ENCODE data around the gene RUFY4. TPM values are rescaled to one million over a fixed set of nuclear protein-coding genes. Genes with fewer than 3 reads are reported as not detected.

The RUFY4 gene
- total RNA-seq, 1 experiment from 2014 or later, result 0.66 TPM

- TF ChIP-seq, protein P1, sequence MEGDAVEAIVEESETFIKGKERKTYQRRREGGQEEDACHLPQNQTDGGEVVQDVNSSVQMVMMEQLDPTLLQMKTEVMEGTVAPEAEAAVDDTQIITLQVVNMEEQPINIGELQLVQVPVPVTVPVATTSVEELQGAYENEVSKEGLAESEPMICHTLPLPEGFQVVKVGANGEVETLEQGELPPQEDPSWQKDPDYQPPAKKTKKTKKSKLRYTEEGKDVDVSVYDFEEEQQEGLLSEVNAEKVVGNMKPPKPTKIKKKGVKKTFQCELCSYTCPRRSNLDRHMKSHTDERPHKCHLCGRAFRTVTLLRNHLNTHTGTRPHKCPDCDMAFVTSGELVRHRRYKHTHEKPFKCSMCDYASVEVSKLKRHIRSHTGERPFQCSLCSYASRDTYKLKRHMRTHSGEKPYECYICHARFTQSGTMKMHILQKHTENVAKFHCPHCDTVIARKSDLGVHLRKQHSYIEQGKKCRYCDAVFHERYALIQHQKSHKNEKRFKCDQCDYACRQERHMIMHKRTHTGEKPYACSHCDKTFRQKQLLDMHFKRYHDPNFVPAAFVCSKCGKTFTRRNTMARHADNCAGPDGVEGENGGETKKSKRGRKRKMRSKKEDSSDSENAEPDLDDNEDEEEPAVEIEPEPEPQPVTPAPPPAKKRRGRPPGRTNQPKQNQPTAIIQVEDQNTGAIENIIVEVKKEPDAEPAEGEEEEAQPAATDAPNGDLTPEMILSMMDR (conservative IDR thresholded peaks at IDR 0.05), result no peak
- Histone ChIP-seq H3K9me3 (ENCODE audit: control insufficient read depth, low read depth, low read length) (no peaks in the 10 kb centered on the region), H2BK5ac (ENCODE audit: insufficient read length, low read length) (no peak overlapping the region), H3K14ac (ENCODE audit: insufficient read depth, low read length) (no peak overlapping the region), H3K18ac (ENCODE audit: insufficient read length, low read depth, low read length) (no peak overlapping the region), H2BK15ac (ENCODE audit: low read depth, low read length) (no peak overlapping the region), H2BK20ac (ENCODE audit: low read depth, low read length, poor library complexity, severe bottlenecking) (no peak overlapping the region), H3K4ac (ENCODE audit: low read depth, low read length) (no peak overlapping the region), H3K56ac (ENCODE audit: insufficient read length, low read depth, low read length) (no peak overlapping the region), H2AK5ac (ENCODE audit: insufficient read length, low read length) (no peak overlapping the region), H3T11ph (ENCODE audit: low read length) (no peak overlapping the region), H3K9ac (ENCODE audit: extremely low read depth, insufficient read length, low read length) (no peak overlapping the region), H2BK120ac (ENCODE audit: low read depth, low read length, poor library complexity, severe bottlenecking) (no peak overlapping the region), H4K91ac (ENCODE audit: insufficient read length, low read depth, low read length) (no peak overlapping the region), H3K4me1 (ENCODE audit: insufficient read depth, low read length) (no peaks in the 10 kb centered on the region), H4K5ac (ENCODE audit: insufficient read length, low read depth, low read length) (no peak overlapping the region), H4K8ac (replicated peaks; ENCODE audit: insufficient read length, low read depth, low read length) (no peak overlapping the region), H3K23ac (ENCODE audit: insufficient read length, low read depth, low read length) (no peak overlapping the region), H3K23me2 (ENCODE audit: insufficient read length, low read depth, low read length, poor library complexity, severe bottlenecking) (no peaks in the 10 kb centered on the region), H4K20me1 (ENCODE audit: control insufficient read depth, insufficient read depth, insufficient read length) (no peaks in the 10 kb centered on the region), H2AFZ (ENCODE audit: low read length) (no peak overlapping the region), H3K79me2 (ENCODE audit: insufficient read depth, low read length) (no peaks in the 10 kb centered on the region), H2BK12ac (ENCODE audit: insufficient read length, low read depth, low read length) (no peak overlapping the region), H3K4me2 (ENCODE audit: insufficient read depth, insufficient read length, low read length) (no peak overlapping the region), H3K27ac (ENCODE audit: insufficient read length, low read depth, low read length) (no peak overlapping the region), H3K27me3 (ENCODE audit: insufficient read depth, low read length) (no peaks in the 10 kb centered on the region; the same call in 1 of the 2 replicates), H3K79me1 (ENCODE audit: insufficient read depth, low read depth, low read length, poor library complexity, severe bottlenecking) (no peaks in the 10 kb centered on the region)
- Mint-ChIP-seq H3K27me3 (ENCODE audit: low read depth) (peaks cover 47% of the 10 kb centered on the region), H3K4me3 (no peak overlapping the region), H3K9me3 (no peaks in the 10 kb centered on the region), H3K36me3 (ENCODE audit: insufficient read depth in 1 of 3, low read depth in 3 of 3) (no peaks in the 10 kb centered on the region; a peak in 1 of 7 replicates), H3K27ac (no peak overlapping the region), H3K4me1 (peaks cover 1 to 11% of the 10 kb centered on the region in 2 experiments; a peak in 3 of 4 replicates)
- WGBS (ENCODE audit: extremely low coverage, insufficient read length, low lambda C conversion rate), result no CpG with 5 or more reads among the region's 5 CpGs
- no peak for DNase-seq
Measured at GRCh38 chr2:218063486-218063885, 5.6 kb upstream of the RUFY4 start.

Data from H9 (cell line).